ENCODE measurements around the gene TRIO. TPM values are rescaled to one million over a fixed set of nuclear protein-coding genes. Genes with fewer than 3 reads are reported as not detected.

Gene TRIO
- total RNA-seq, 1 donor from 2014 or later: 163 TPM

DNA sequence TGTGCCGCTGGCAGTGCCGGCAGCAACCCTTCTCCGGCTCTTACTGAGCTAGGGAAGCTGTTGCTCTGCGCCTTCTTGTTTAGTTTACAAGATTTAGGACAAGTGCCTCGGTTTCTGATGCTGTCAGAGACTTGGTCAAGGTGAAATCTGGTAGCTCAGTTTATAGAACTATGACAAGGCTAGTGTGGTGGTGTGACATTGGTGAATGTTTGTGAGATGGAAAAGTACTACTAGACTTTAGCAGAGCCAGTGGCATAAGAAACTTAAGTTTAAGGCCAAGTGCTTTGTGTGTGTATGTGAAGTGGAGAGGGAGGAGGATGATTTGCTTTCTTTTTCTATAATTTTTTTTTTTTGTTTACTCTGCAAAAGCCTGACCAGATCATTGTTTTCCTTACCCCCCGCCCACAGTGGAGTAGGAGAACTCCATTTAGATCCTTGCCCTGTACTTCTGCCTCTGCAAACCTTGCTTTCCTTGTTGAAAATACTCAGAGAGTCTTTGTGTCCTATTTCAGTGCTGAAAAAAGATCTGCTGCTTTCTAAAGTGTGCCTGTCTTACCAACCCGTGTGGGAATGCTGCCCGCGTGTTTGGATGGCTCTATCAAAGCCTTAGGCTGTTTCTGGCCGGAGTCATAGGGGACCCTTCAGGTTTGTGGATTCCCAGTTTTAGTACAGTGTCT is 75.9 kb downstream of the TRIO start:
- H3K27me3 Mint-ChIP-seq: no peaks in the 10 kb centered on the region
- DNase-seq (ENCODE audit: low spot score, unreplicated experiment): no peak
- H3K27ac Mint-ChIP-seq: no peak overlapping the region
- no peak overlapping the region for H3K4me3 Mint-ChIP-seq (ENCODE audit: low read depth)
- H3K9me3 Mint-ChIP-seq (ENCODE audit: low read depth): no peaks in the 10 kb centered on the region
- TF ChIP-seq CTCF (IDR thresholded peaks at IDR 0.05; ENCODE audit: unreplicated experiment): no peak
- no peaks in the 10 kb centered on the region for H3K36me3 Mint-ChIP-seq (ENCODE audit: insufficient read depth)
- H3K4me1 Mint-ChIP-seq (ENCODE audit: low read depth): peaks cover 43% of the 10 kb centered on the region

DNA sequence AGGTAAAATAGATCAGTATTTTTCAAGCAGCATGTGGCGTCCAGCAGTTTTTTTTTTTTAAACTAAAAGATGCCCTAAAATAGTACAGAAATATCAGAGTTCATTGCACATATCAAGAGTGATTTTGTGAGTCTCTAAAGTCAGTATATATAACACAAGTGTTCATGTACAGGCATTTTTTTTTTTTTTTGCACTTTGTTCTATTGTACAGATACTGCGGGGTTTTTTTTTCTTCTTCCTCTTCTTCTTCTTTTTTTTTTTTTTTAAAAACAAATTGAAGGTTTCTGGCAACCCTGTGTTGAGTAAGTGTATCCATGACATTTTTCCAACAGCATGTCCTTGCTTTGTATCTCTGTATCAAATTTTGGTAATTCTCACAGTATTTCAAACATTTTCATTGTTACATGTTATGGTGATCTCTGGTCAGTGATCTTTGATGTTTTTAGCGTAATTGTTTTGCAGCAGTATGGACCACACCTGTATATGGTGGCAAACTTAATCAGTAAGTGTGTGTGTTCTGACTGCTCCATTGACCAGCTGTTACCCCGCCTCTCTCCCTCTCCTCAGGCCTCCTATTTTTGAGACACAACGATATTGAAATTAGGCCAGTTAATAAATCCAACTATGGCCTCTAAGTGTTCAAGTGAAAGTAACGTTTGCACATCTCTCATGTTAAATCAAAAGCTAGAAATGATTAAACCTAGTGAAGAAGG is 76.8 kb downstream of the TRIO start:
- no peak for TF ChIP-seq CTCF (IDR thresholded peaks at IDR 0.05; ENCODE audit: unreplicated experiment)
- Mint-ChIP-seq H3K27ac (no peak overlapping the region), H3K9me3 (ENCODE audit: low read depth) (no peaks in the 10 kb centered on the region), H3K27me3 (no peaks in the 10 kb centered on the region), H3K4me3 (ENCODE audit: low read depth) (no peak overlapping the region), H3K4me1 (ENCODE audit: low read depth) (peaks cover 35% of the 10 kb centered on the region), H3K36me3 (ENCODE audit: insufficient read depth) (no peaks in the 10 kb centered on the region)
- DNase-seq (ENCODE audit: low spot score, unreplicated experiment): no peak

GRCh38 chr5:14220642-14221041 is 77.5 kb downstream of the TRIO start:
- Mint-ChIP-seq H3K9me3 (ENCODE audit: low read depth) (no peaks in the 10 kb centered on the region), H3K27me3 (no peaks in the 10 kb centered on the region), H3K4me1 (ENCODE audit: low read depth) (peaks cover 35% of the 10 kb centered on the region), H3K4me3 (ENCODE audit: low read depth) (no peak overlapping the region), H3K27ac (no peak overlapping the region), H3K36me3 (ENCODE audit: insufficient read depth) (no peaks in the 10 kb centered on the region)
- no peak for TF ChIP-seq CTCF (IDR thresholded peaks at IDR 0.05; ENCODE audit: unreplicated experiment)
- no peak for DNase-seq (ENCODE audit: low spot score, unreplicated experiment)

DNA sequence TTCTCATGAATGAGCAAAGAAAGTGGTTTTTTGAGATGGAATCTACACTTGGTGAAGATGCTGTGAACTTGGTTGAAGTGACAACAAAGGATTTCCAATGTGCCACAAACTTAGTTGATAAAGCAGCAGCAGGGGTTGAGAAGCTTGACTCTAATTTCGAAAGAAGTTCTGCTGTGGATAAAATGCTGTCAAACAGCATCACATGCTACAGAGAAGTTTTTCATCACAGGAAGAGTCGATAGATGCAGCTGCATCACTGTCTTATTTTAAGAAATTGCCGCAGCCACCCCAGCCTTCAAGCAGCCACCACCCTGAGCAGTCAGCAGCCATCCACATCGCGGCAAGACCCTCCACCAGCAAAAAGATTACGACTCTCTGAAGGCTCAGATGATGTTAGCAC is 78.6 kb downstream of the TRIO start:
- Mint-ChIP-seq H3K4me3 (ENCODE audit: low read depth) (no peak overlapping the region), H3K27me3 (no peaks in the 10 kb centered on the region), H3K27ac (no peak overlapping the region), H3K4me1 (ENCODE audit: low read depth) (peaks cover 39% of the 10 kb centered on the region), H3K9me3 (ENCODE audit: low read depth) (no peaks in the 10 kb centered on the region), H3K36me3 (ENCODE audit: insufficient read depth) (no peaks in the 10 kb centered on the region)
- DNase-seq (ENCODE audit: low spot score, unreplicated experiment): no peak
- no peak for TF ChIP-seq CTCF (IDR thresholded peaks at IDR 0.05; ENCODE audit: unreplicated experiment)

DNA sequence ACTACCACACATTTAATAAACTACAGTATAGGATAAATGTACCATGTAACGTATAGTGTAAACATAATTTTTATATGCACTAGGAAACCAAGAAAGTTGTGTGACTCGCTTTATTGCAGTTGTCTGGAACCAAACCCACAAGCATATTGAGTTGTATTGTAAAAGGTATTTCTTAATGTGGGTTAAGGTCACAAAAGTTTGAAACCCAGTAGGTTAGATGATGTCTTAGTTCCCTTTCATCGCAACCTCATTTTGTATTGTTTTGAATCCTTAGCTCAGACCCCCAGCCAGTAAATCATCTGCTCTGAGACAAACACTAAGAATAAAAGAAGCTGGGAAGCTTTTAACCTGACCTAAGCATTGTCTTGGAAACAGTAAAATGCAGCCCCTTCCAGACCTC is 79.1 kb downstream of the TRIO start:
- peaks cover 42% of the 10 kb centered on the region for H3K4me1 Mint-ChIP-seq (ENCODE audit: low read depth)
- H3K27ac Mint-ChIP-seq: no peak overlapping the region
- H3K27me3 Mint-ChIP-seq: no peaks in the 10 kb centered on the region
- no peak for TF ChIP-seq CTCF (IDR thresholded peaks at IDR 0.05; ENCODE audit: unreplicated experiment)
- H3K9me3 Mint-ChIP-seq (ENCODE audit: low read depth): no peaks in the 10 kb centered on the region
- no peak for DNase-seq (ENCODE audit: low spot score, unreplicated experiment)
- no peaks in the 10 kb centered on the region for H3K36me3 Mint-ChIP-seq (ENCODE audit: insufficient read depth)
- H3K4me3 Mint-ChIP-seq (ENCODE audit: low read depth): no peak overlapping the region

Measured in progenitor cell of endocrine pancreas (in vitro differentiated cells).